HepG2 (cell line): ENCODE measurements around the gene ESYT2. TPM values are rescaled to one million over a fixed set of nuclear protein-coding genes. Genes with fewer than 3 reads are reported as not detected.

Experiments used
- ATAC-seq: fragments of 200-7000 bp; cut with Tn5 transposase; 3 replicates; pipeline ENCODE4 v1.9.1; 2020; ENCODE audit warnings: mild to moderate bottlenecking, moderate library complexity
- BruUV-seq: library from RNA; stranded (reverse); fragments of 400-500 nt; replicated peaks from 2 replicates; lab custom pipeline; 2021; lab: Mats Ljungman, UMichigan
- CTCF ChIA-PET: fragments of 300-600 bp; formaldehyde crosslinking; extraction: SDS; loops from one replicate; lab custom pipeline; 2021; ENCODE audit warnings: low total read pairs, inconsistent platforms, low intra/inter-chr PET ratio; lab: Yijun Ruan, JAX
- POLR2A ChIA-PET: fragments of 350-600 bp; sonication (Branson Sonifier 250); formaldehyde crosslinking; loops from one replicate; lab custom pipeline; 2020; ENCODE audit warnings: antibody characterized with exemption, inconsistent platforms; lab: Yijun Ruan, JAX
- DNase-seq: peaks from one replicate; pipeline ENCODE4 v3.0.0-alpha.2; 2015; ENCODE audit warnings: low spot score
- FAIRE-seq: peaks from 3 replicates; lab custom pipeline; 2011; peaks lifted over from hg19 to GRCh38; lab: Jason Lieb, UNC
- H2AFZ ChIP-seq: one replicate; pipeline ENCODE4 v1.6.1; 2011; ENCODE audit warnings: low read length, inconsistent platforms
- H3K27ac ChIP-seq: fragments of 300-600 bp; 3 replicates; pipeline ENCODE4 v1.8.0; 2011; ENCODE audit warnings: mixed run types, mild to moderate bottlenecking, mixed read lengths, low read length, inconsistent platforms; ENCODE audit not compliant: insufficient read depth; ENCODE audit errors: extremely low read length
- H3K27me3 ChIP-seq, 2 experiments: fragments of 200-600 bp in 1 of 2; 2 replicates in 1 of 2; 3 replicates in 1 of 2; pipeline versions ENCODE4 v1.6.0 to v1.8.0; 2011; ENCODE audit warnings: low read length in 2 of 2, mild to moderate bottlenecking in 2 of 2, moderate library complexity in 2 of 2, inconsistent platforms in 1 of 2; ENCODE audit not compliant: insufficient read depth in 2 of 2, control insufficient read depth in 1 of 2
- H3K36me3 ChIP-seq, 2 experiments: fragments of 200-600 bp in 1 of 2; replicated peaks in 1 of 2; 2 replicates in 1 of 2; 3 replicates in 1 of 2; pipeline versions ENCODE4 v1.5.1 to v1.8.0; 2011; ENCODE audit warnings: low read length in 2 of 2, inconsistent platforms in 1 of 2; ENCODE audit not compliant: insufficient read depth in 2 of 2, control insufficient read depth in 1 of 2
- H3K4me1 ChIP-seq: 2 replicates; pipeline ENCODE4 v1.5.1; 2012; ENCODE audit warnings: low read length, inconsistent platforms; ENCODE audit not compliant: insufficient read depth
- H3K4me2 ChIP-seq: 2 replicates; pipeline ENCODE4 v1.6.0; 2011; ENCODE audit warnings: low read depth, low read length, inconsistent platforms
- H3K4me3 ChIP-seq, 3 experiments: fragments of 200-600 bp in 1 of 3; sonication (generic), shearing (Covaris generic) in 1 of 3; replicated peaks in 1 of 3; 2 replicates each; pipeline ENCODE4 v1.5.1; 2011 to 2016; ENCODE audit warnings: low read length in 3 of 3, inconsistent platforms in 2 of 3, low read depth in 2 of 3, mild to moderate bottlenecking in 2 of 3, control low read depth in 1 of 3, mixed read lengths in 1 of 3; ENCODE audit not compliant: insufficient read depth in 1 of 3
- H3K79me2 ChIP-seq: one replicate; pipeline ENCODE4 v1.6.1; 2011; ENCODE audit warnings: low read length, inconsistent platforms; ENCODE audit not compliant: insufficient read depth
- H3K9ac ChIP-seq: 2 replicates; pipeline ENCODE4 v1.6.0; 2011; ENCODE audit warnings: mild to moderate bottlenecking, low read depth, low read length, inconsistent platforms; ENCODE audit not compliant: insufficient read depth
- H3K9me3 ChIP-seq: 2 replicates; pipeline ENCODE4 v1.5.1; 2012; ENCODE audit warnings: mild to moderate bottlenecking, low read length
- H4K20me1 ChIP-seq: 2 replicates; pipeline ENCODE4 v1.6.0; 2011; ENCODE audit warnings: inconsistent platforms, mild to moderate bottlenecking, low read length, moderate library complexity; ENCODE audit not compliant: insufficient read depth
- CBFB ChIP-seq: sonication (generic); formaldehyde crosslinking; IDR thresholded peaks from 2 replicates; pipeline ENCODE4 v1.4.0; 2020; ENCODE audit warnings: missing genetic modification reagents
- CEBPB ChIP-seq: IDR thresholded peaks from 2 replicates; pipeline ENCODE4 v1.6.1; 2011; ENCODE audit warnings: low read depth, low read length, improper control_type of control experiment, borderline replicate concordance
- DMAP1 ChIP-seq: IDR thresholded peaks from 2 replicates; pipeline ENCODE4 v1.6.1; 2016
- HOXA9 ChIP-seq: sonication (generic); formaldehyde crosslinking; IDR thresholded peaks from 2 replicates; pipeline ENCODE4 v1.8.1; 2022; ENCODE audit warnings: missing genetic modification reagents, mild to moderate bottlenecking, moderate library complexity, borderline replicate concordance
- JUND ChIP-seq: sonication (generic); formaldehyde crosslinking; IDR thresholded peaks from 2 replicates; pipeline ENCODE4 v1.8.0; 2022; ENCODE audit warnings: mild to moderate bottlenecking, missing genetic modification reagents
- PAF1 ChIP-seq: IDR thresholded peaks from 2 replicates; pipeline ENCODE4 v1.6.1; 2016; ENCODE audit warnings: missing genetic modification reagents, missing compliant biosample characterization
- ZNF460 ChIP-seq: sonication (generic); formaldehyde crosslinking; IDR thresholded peaks from 2 replicates; pipeline ENCODE4 v1.5.1; 2020; ENCODE audit warnings: missing genetic modification reagents, mild to moderate bottlenecking, borderline replicate concordance
- ZNF652 ChIP-seq: IDR thresholded peaks from 2 replicates; pipeline ENCODE4 v1.6.1; 2016; ENCODE audit warnings: low read depth, borderline replicate concordance
- ZSCAN25 ChIP-seq: sonication (generic); formaldehyde crosslinking; IDR thresholded peaks from 2 replicates; pipeline ENCODE4 v1.8.0; 2022; ENCODE audit warnings: mild to moderate bottlenecking, missing genetic modification reagents
- WGBS: methylation state at CpG from one replicate; pipeline ENCODE4 v1.1.6; 2017; ENCODE audit warnings: low lambda C conversion rate; 5-methylcytosine and 5-hydroxymethylcytosine counted together
- in situ Hi-C: cut with HindIII; loops from 2 replicates; pipeline ENCODE4 v1.10.0; 2017; ENCODE audit warnings: low pct_unique_long_range_greater_than_20kb; ENCODE audit not compliant: extremely low pct_ligation_motif_present
- intact Hi-C: fragments of 100-400 bp; cut with micrococcal nuclease; formaldehyde crosslinking; loops from one replicate; pipeline ENCODE4 v1.10.0; 2022; ENCODE audit not compliant: unreplicated experiment
- polyA plus RNA-seq, 8 experiments: library from polyadenylated mRNA; depleted of rRNA in 3 of 8; stranded (reverse) in 7 of 8; unstranded in 1 of 8; fragments of >200 nt; fragmentation: Illumina TruSeq in 4 of 8; extraction: Trizol in 4 of 8; gene quantifications; 2 replicates each; pipeline versions ENCODE4 v1.2.1 to v1.2.3, GENCODE V29; 2011 to 2016; ENCODE audit warnings: low read depth in 4 of 8, missing spikeins in 1 of 8, mixed read lengths in 1 of 8; ENCODE audit not compliant: insufficient read depth in 1 of 8
- total RNA-seq, 5 experiments: library from RNA; depleted of rRNA; stranded (reverse); fragments of >200 nt; fragmentation: Illumina TruSeq; extraction: Trizol; gene quantifications; 2 replicates each; pipeline ENCODE4 v1.2.3, GENCODE V29; 2016; ENCODE audit warnings: low read depth in 1 of 5
- TF ChIP-seq, protein P1 (sequence below): sonication (generic); formaldehyde crosslinking; IDR thresholded peaks from 2 replicates; pipeline ENCODE4 v1.8.0; 2022; ENCODE audit warnings: missing genetic modification reagents, mild to moderate bottlenecking, borderline replicate concordance
- TF ChIP-seq, protein P2 (sequence below): sonication (generic); formaldehyde crosslinking; IDR thresholded peaks from 2 replicates; pipeline ENCODE4 v1.4.0; 2020; ENCODE audit warnings: missing genetic modification reagents
- TF ChIP-seq, protein P3 (sequence below): sonication (generic); formaldehyde crosslinking; IDR thresholded peaks from 2 replicates; pipeline ENCODE4 v1.4.0; 2020; ENCODE audit warnings: mild to moderate bottlenecking, missing genetic modification reagents
- TF ChIP-seq, protein P4 (sequence below): IDR thresholded peaks from 2 replicates; pipeline ENCODE4 v1.6.1; 2016; ENCODE audit warnings: control low read depth
- TF ChIP-seq, protein P5 (sequence below): sonication (generic); formaldehyde crosslinking; IDR thresholded peaks from 2 replicates; pipeline ENCODE4 v1.5.0; 2020; ENCODE audit warnings: mild to moderate bottlenecking, missing genetic modification reagents, borderline replicate concordance

The ESYT2 gene
- total and polyA plus RNA-seq, 2 of the 13 experiments (the other 11 are each of a cell fraction or from before 2014, with no cell fraction given), result 28.5 to 37.3 TPM

DNA sequence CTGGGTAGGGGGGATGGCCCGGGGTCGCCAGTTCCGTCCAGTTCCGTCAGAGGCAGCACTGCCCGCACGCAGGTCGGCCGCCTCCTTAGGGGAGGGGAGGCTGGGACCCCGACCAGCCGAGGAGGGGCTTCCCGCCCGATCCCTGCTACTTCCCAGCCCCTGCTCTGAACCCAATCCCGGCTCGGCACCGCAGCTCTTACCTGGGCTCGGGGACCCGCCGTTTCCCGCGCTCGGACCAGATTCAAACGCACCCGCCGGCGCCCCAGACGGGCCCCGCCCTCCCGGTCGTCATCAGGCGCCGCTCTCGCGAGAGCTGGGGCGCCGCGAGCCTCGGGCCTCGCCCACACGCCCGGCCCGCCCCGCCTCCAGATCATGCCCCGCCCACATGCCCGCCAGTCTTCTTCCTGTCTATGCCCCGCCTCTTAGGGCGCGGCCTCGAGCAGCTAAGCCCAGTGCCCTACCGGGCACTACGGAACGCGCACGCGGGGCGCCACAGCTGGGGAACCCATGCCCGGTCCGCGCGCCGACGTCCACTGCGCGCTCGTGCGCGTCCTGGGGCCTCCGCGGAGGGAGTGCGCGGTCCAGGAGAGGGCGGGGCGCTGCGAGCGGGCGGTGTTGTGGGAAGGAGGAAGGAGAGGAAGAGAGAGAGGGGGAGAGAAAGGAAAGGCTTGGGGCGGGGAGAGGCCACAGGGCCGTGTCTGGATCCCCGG, 124.6 kb downstream of the ESYT2 start, which contains the start of gene NCAPG2:
Gene NCAPG2 (minus strand): TSS at position 281 of the 710 bp plus-strand sequence. CDS start 2,905 bp downstream, outside the sequence.
- Histone ChIP-seq H3K36me3 (peaks cover 0 to 17% of the 10 kb centered on the region in 2 experiments; a peak in 2 of 5 replicates), H3K4me1 (peaks cover 53% of the 10 kb centered on the region), H4K20me1 (no peaks in the 10 kb centered on the region), H3K79me2 (peaks cover 43% of the 10 kb centered on the region), H3K27me3 (no peaks in the 10 kb centered on the region; a peak in 1 of 5 replicates), H3K4me3 (peak within 1 kb of the TSS; percentile 77 to 99 (median 98)), H3K4me2 (peak within 1 kb of the TSS; percentile 82), H3K9me3 (no peaks in the 10 kb centered on the region), H3K9ac (peak within 1 kb of the TSS; percentile 96), H2AFZ (no peak within 1 kb of the TSS), H3K27ac (peak within 1 kb of the TSS; percentile 71)
- FAIRE-seq, result peak; percentile 60
- WGBS, result under 1% methylated on average over 23 of the region's 78 CpGs
- peak; percentile 94 for DNase-seq
- in situ Hi-C loops, result no loop called here
- no TSS peak for BruUV-seq
- POLR2A ChIA-PET, result interaction anchor here (0.8 to 1.5 kb wide), 8 partner anchors 55 to 272 kb away, joined by 3 to 6 read pairs (median 4); partner anchors contain the start of gene ESYT2
- intact Hi-C loops, result loop anchor here (2.0 to 10.0 kb wide), 2 partner anchors 110 to 114 kb away; no protein-coding TSS in a partner anchor
- CTCF ChIA-PET, result no interaction called here
- peak; percentile 96 for ATAC-seq
- TF ChIP-seq ZNF652 (CRISPR knock-in tag), result no peak
- TF ChIP-seq PAF1, result no peak
- TF ChIP-seq, protein P1, sequence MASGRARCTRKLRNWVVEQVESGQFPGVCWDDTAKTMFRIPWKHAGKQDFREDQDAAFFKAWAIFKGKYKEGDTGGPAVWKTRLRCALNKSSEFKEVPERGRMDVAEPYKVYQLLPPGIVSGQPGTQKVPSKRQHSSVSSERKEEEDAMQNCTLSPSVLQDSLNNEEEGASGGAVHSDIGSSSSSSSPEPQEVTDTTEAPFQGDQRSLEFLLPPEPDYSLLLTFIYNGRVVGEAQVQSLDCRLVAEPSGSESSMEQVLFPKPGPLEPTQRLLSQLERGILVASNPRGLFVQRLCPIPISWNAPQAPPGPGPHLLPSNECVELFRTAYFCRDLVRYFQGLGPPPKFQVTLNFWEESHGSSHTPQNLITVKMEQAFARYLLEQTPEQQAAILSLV (CRISPR knock-in tag), result peak; percentile 87
- TF ChIP-seq, protein P2, sequence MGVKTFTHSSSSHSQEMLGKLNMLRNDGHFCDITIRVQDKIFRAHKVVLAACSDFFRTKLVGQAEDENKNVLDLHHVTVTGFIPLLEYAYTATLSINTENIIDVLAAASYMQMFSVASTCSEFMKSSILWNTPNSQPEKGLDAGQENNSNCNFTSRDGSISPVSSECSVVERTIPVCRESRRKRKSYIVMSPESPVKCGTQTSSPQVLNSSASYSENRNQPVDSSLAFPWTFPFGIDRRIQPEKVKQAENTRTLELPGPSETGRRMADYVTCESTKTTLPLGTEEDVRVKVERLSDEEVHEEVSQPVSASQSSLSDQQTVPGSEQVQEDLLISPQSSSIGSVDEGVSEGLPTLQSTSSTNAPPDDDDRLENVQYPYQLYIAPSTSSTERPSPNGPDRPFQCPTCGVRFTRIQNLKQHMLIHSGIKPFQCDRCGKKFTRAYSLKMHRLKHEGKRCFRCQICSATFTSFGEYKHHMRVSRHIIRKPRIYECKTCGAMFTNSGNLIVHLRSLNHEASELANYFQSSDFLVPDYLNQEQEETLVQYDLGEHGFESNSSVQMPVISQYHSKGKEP (CRISPR knock-in tag), result no peak
- no peak; the same call in 1 of the 2 replicates for TF ChIP-seq CBFB (CRISPR knock-in tag)
- TF ChIP-seq ZNF460, result no peak
- TF ChIP-seq, protein P3, sequence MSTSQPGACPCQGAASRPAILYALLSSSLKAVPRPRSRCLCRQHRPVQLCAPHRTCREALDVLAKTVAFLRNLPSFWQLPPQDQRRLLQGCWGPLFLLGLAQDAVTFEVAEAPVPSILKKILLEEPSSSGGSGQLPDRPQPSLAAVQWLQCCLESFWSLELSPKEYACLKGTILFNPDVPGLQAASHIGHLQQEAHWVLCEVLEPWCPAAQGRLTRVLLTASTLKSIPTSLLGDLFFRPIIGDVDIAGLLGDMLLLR, result peak; percentile 74; the same call in 1 of the 2 replicates
- TF ChIP-seq CEBPB, result no peak
- TF ChIP-seq ZSCAN25 (CRISPR knock-in tag), result no peak; the same call in 1 of the 2 replicates
- TF ChIP-seq, protein P4, sequence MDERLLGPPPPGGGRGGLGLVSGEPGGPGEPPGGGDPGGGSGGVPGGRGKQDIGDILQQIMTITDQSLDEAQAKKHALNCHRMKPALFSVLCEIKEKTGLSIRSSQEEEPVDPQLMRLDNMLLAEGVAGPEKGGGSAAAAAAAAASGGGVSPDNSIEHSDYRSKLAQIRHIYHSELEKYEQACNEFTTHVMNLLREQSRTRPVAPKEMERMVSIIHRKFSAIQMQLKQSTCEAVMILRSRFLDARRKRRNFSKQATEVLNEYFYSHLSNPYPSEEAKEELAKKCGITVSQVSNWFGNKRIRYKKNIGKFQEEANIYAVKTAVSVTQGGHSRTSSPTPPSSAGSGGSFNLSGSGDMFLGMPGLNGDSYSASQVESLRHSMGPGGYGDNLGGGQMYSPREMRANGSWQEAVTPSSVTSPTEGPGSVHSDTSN (CRISPR knock-in tag), result no peak
- peak; percentile 67 for TF ChIP-seq HOXA9 (CRISPR knock-in tag)
- peak; percentile 70; the same call in 1 of the 2 replicates for TF ChIP-seq JUND
- peak; percentile 78 for TF ChIP-seq DMAP1
- TF ChIP-seq, protein P5, sequence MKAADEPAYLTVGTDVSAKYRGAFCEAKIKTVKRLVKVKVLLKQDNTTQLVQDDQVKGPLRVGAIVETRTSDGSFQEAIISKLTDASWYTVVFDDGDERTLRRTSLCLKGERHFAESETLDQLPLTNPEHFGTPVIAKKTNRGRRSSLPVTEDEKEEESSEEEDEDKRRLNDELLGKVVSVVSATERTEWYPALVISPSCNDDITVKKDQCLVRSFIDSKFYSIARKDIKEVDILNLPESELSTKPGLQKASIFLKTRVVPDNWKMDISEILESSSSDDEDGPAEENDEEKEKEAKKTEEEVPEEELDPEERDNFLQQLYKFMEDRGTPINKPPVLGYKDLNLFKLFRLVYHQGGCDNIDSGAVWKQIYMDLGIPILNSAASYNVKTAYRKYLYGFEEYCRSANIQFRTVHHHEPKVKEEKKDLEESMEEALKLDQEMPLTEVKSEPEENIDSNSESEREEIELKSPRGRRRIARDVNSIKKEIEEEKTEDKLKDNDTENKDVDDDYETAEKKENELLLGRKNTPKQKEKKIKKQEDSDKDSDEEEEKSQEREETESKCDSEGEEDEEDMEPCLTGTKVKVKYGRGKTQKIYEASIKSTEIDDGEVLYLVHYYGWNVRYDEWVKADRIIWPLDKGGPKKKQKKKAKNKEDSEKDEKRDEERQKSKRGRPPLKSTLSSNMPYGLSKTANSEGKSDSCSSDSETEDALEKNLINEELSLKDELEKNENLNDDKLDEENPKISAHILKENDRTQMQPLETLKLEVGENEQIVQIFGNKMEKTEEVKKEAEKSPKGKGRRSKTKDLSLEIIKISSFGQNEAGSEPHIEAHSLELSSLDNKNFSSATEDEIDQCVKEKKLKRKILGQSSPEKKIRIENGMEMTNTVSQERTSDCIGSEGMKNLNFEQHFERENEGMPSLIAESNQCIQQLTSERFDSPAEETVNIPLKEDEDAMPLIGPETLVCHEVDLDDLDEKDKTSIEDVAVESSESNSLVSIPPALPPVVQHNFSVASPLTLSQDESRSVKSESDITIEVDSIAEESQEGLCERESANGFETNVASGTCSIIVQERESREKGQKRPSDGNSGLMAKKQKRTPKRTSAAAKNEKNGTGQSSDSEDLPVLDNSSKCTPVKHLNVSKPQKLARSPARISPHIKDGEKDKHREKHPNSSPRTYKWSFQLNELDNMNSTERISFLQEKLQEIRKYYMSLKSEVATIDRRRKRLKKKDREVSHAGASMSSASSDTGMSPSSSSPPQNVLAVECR (CRISPR knock-in tag), result peak; percentile 99
